ENCODE data around the gene ERC2. TPM values are rescaled to one million over a fixed set of nuclear protein-coding genes. Genes with fewer than 3 reads are reported as not detected.

ERC2 gene
- total and polyA plus RNA-seq, 9 donors = 1.2 to 9.4 (median 5.4) TPM

DNA sequence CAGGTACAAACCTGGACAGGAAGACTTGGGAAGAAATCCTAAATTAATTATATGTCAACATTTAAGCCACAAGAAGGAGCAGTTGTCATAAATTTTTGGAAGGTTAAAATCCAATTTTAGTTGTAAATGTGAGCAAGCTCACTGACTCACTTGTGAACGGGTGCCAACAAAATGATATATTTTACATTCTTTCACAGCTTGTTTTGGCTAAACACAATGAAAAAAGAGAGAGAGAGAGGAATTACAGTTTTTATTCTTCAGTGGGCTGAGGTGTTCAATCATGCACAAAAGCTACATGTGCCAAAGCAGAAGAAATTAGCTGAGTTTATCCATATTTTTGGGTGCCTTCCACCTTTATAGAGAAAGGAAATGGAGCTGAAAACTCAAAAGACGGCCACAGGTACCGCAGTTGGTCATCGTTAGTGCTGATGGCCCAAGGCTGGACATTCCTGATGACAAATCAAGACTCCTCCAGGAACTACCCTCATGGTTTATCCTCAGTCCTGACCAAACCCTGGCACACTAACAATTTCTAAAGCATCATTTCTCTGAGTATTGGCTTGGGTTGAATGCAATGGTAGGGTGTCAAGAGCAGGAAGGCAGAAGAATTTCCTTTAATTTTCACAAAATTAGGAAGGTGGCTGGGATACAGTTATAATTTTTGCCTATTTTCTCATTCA, 943.6 kb downstream of the ERC2 start:
- Histone ChIP-seq H3K4me1 (ENCODE audit: insufficient read depth) (peaks cover 2% of the 10 kb centered on the region), H3K27ac (no peak overlapping the region), H3K27me3 (no peaks in the 10 kb centered on the region), H3K4me3 (no peak overlapping the region), H3K9me3 (no peaks in the 10 kb centered on the region), H3K36me3 (no peaks in the 10 kb centered on the region)
- 10 to 23% (median 15%) methylated on average over 4 of the region's 4 CpGs for WGBS, 3 donors
- intact Hi-C loops (cut with DNase I) = no loop called here
- TF ChIP-seq EP300 (IDR thresholded peaks at IDR 0.05) = no peak
- no peak for TF ChIP-seq POLR2A (IDR thresholded peaks at IDR 0.05)
- TF ChIP-seq, protein P1, sequence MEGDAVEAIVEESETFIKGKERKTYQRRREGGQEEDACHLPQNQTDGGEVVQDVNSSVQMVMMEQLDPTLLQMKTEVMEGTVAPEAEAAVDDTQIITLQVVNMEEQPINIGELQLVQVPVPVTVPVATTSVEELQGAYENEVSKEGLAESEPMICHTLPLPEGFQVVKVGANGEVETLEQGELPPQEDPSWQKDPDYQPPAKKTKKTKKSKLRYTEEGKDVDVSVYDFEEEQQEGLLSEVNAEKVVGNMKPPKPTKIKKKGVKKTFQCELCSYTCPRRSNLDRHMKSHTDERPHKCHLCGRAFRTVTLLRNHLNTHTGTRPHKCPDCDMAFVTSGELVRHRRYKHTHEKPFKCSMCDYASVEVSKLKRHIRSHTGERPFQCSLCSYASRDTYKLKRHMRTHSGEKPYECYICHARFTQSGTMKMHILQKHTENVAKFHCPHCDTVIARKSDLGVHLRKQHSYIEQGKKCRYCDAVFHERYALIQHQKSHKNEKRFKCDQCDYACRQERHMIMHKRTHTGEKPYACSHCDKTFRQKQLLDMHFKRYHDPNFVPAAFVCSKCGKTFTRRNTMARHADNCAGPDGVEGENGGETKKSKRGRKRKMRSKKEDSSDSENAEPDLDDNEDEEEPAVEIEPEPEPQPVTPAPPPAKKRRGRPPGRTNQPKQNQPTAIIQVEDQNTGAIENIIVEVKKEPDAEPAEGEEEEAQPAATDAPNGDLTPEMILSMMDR (IDR thresholded peaks at IDR 0.05) = no peak
- no peak for DNase-seq

DNA sequence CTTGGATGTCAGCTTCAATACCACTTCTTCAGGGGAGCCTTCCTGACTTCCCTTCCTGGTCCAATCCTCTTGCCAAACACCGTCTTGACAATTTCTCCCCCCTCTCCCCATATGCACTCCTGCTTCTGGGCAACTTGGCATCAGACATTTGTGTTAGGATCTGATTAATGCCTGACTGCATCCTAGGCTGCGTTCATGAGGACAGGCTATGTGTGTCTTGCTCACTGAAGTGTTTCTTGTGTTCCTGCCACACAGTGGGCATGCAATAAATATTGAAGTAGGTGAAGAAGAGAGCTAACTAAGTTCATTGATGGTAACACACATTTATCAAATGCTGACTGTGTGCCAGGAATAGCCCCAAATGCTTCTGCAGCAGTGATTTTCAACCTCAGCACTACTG, 944.8 kb downstream of the ERC2 start:
- 95 to 97% (median 95%) methylated on average over 2 of the region's 2 CpGs for WGBS, 3 donors
- TF ChIP-seq POLR2A (IDR thresholded peaks at IDR 0.05) (no peak), EP300 (IDR thresholded peaks at IDR 0.05) (no peak)
- TF ChIP-seq, protein P1 (IDR thresholded peaks at IDR 0.05) = no peak
- no peak overlapping the region for H3K27ac ChIP-seq
- no peaks in the 10 kb centered on the region for H3K36me3 ChIP-seq
- H3K27me3 ChIP-seq = no peaks in the 10 kb centered on the region
- intact Hi-C loops (cut with DNase I) = no loop called here
- H3K9me3 ChIP-seq = no peaks in the 10 kb centered on the region
- H3K4me1 ChIP-seq (ENCODE audit: insufficient read depth) = peaks cover 2% of the 10 kb centered on the region
- no peak for DNase-seq
- H3K4me3 ChIP-seq = no peak overlapping the region

DNA sequence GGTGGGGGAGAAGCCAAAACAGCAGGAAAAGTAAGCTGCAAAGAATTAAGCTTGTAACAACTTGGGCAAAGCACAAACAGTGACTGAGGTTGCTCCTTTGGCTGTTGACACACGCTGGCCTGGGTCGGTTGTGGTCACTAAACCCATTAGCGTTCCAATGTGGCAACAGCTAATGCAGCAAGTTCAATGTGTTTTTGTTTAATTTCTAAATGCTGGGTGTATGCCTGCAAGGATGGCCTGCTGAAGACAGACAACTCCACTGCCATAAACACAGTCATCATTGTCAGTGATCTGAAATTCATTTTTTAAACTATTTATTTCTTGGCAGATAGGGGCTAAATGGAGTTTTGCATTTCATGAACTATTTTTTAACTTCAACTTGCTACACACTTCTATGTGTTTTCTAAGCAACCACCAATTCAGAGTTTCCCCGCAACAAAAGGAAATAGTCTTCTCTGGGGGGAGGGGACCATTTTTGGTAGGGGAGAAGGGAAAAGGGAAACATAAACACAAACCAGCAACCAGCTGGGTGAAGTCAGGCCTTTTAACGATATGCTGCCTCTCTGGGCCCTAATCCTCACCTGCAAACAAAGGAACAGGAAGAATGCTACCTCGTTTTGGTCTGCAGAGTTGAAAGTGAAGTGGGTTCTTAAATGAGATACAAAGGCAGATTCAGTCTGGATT, 946.4 kb downstream of the ERC2 start:
- 57 to 75% (median 57%) methylated on average over 6 of the region's 6 CpGs for WGBS, 3 donors
- Histone ChIP-seq H3K36me3 (no peaks in the 10 kb centered on the region), H3K27me3 (no peaks in the 10 kb centered on the region), H3K4me1 (ENCODE audit: insufficient read depth) (peaks cover 2% of the 10 kb centered on the region), H3K4me3 (no peak overlapping the region), H3K27ac (no peak overlapping the region), H3K9me3 (no peaks in the 10 kb centered on the region)
- intact Hi-C loops (cut with DNase I) = no loop called here
- TF ChIP-seq POLR2A (IDR thresholded peaks at IDR 0.05) (no peak), EP300 (IDR thresholded peaks at IDR 0.05) (no peak)
- TF ChIP-seq, protein P1 (IDR thresholded peaks at IDR 0.05) = no peak
- DNase-seq = no peak

DNA sequence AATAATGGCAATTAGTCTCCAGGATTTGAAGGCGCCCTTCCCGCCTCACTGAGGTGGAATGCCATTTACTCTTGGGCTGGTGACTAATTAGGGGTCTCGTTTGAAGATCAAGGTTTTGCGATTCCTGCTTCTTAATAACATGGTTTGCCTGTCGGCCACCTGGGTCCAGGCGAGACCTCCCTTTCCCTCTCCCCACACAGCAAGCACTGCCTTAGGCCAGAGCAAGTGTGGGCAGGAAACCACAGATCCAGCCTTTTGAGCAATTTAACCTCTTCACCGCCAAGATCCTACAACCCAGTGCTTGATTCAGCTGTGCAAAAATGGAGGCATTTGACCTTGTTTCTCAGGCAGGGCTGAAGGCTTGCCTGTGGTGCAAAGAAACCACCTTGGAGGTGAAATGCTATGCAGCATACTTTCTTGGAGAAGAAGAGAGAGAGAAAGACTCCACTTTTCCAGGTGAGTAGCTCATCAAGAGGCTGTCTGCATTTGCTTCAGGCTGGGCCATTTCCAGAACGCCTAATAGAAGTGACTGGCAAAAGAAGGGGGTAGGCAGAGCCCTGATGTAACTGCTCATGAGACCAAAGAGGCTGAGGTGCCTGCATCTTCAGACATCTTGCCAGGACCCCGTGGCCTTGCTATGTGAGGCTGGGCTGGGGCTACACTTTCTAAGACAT, 947.1 kb downstream of the ERC2 start:
- H3K27me3 ChIP-seq = no peaks in the 10 kb centered on the region
- H3K4me1 ChIP-seq (ENCODE audit: insufficient read depth) = peaks cover 2% of the 10 kb centered on the region
- no peaks in the 10 kb centered on the region for H3K36me3 ChIP-seq
- H3K4me3 ChIP-seq = no peak overlapping the region
- TF ChIP-seq, protein P1 (IDR thresholded peaks at IDR 0.05) = no peak
- TF ChIP-seq EP300 (IDR thresholded peaks at IDR 0.05) = no peak
- TF ChIP-seq POLR2A (IDR thresholded peaks at IDR 0.05) = no peak
- no peak overlapping the region for H3K27ac ChIP-seq
- no peaks in the 10 kb centered on the region for H3K9me3 ChIP-seq
- intact Hi-C loops (cut with DNase I) = no loop called here
- no peak for DNase-seq
- WGBS, 3 donors = 81 to 90% (median 86%) methylated on average over 9 of the region's 9 CpGs

Measured in ovary (tissue), 9 donors.